Stimulated activated CD4-positive, alpha-beta T cell treated with anti-CD3 and anti-CD28 coated beads, Interleukin-4, amount 100 ng/mL, for 48 hours (primary cell): ENCODE measurements around the gene PPFIA4.

Experiments
- DNase-seq, 2 donors: peaks; one replicate each; pipeline ENCODE4 v3.0.0-alpha.2; 2020; ENCODE audit warnings: low read depth in 2 of 2

PPFIA4 gene

GRCh38 chr1:203057911-203058675 is 31.8 kb downstream of the PPFIA4 start:
- no peak for DNase-seq

DNA sequence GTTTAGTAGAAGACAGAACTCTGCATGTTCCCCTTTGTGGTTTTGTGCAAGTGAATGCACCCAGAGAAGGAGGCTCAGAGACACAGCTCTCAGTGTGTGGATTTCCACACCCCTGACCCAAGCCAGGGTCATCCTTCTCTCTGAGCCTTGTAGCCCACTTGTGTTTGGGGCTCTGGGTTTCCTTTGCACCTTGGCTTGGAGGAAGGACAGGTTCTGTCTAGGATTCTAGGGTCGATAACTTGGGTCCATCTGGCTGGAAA is 32.3 kb downstream of the PPFIA4 start:
- no peak for DNase-seq

GRCh38 chr1:203059485-203059884 is 33.2 kb downstream of the PPFIA4 start:
- DNase-seq, result no peak

DNA sequence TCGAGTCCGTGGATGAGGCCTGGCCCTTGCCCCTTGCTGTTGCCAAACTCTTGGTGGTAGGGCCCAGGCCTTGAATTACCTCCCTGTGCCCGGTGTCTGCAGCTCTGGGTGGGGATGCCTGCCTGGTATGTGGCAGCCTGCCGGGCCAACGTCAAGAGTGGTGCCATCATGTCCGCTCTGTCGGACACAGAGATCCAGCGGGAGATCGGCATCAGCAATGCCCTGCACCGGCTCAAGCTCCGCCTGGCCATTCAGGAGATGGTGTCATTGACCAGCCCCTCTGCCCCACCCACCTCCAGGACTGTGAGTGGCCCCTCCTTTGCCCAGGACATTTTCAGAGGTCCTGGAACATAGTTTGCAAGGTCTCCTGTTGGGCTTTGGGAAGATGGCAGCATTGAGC is 33.8 kb downstream of the PPFIA4 start:
- no peak for DNase-seq

DNA sequence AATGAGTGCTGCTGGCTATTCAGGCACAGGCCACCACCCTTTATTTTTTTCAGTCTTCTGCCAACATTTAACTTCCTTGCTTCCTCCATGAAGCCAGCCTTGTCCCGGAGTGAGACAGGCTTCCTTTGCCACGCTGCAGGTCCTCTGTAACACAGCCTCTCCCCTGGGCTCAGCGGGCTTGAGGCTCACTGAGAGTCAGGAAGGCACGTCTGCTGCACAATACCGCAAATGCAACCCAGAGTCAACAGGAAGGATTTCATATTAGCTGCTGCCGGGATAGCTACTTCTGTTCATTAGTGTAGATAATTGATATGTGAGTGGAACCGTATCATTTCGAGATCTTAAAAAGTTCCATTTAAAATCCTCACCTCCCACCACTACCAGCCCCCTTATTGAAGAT is 37.0 kb downstream of the PPFIA4 start:
- DNase-seq, result no peak

DNA sequence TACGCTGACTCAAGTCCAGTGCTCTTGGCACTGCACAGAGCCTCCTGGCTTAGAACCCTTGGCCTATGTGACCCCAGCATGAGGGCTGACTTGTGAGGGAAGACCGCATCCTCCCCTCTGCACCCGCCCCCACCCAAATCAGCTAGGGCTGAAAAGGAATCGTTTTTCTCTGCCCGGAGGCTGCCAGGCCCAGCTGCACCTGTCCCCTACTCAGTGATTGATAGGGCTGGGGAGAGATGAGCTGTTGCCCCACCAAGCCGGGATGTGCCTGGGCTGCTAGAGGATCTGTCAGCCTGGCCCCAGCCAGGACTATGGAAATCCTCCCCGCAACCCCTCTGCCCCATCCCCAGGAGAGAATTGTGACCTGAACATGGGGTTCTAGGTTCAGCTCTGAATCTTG is 38.9 kb downstream of the PPFIA4 start:
- no peak for DNase-seq

- DNase-seq, result no peak
Observed at GRCh38 chr1:203065986-203066385, 39.7 kb downstream of the PPFIA4 start.

DNA sequence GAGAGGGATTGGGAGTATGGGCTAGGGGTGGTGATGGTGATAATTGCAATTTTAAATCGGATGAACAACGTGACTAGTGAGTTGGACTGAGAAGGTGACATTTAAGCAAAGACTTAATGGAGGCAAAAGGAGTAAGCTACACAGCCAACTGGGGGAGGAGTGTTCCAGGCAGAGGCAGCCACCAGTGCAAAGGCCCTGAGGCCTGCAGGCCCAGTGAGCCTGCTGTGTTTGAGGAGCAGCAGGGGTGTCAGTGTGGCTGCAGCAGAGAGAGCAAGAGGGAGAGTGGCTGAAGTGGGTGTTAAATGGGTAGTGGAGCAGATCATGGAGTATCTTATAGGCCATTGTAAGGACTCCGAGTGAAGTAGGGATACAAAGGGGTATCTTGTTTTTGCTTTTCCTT is 40.7 kb downstream of the PPFIA4 start:
- no peak for DNase-seq

- no peak for DNase-seq
Observed at GRCh38 chr1:203069030-203069747, 42.9 kb downstream of the PPFIA4 start.

DNA sequence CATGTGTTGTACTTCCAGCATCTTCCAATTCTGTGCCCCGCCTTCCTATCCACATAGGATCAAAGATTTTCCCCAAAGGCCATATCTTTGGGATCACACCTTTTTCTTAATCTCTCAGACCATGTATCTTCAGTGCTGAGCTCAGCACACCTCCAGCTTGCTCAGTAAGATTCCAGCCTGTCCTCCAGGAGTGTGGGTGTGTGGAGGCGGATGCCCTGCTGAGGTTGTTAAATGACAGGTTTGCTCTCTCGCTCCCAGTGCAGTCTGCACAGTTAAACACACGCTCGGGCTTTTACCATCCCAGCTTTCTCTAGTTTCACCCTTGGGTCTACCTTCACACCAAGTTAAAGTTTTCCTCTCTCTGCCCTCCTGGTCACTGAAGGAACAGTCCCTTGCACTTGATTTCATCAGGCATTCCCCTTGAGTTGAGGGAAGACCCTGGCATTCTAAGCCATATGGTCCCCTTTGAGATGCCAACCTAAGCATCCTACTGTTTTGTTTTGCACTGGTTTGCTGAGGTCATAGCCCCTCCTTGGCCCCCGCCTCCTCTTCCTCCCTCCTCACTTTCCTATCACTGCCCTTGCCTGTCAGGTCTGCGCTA is 45.8 kb downstream of the PPFIA4 start:
- DNase-seq, result no peak

DNA sequence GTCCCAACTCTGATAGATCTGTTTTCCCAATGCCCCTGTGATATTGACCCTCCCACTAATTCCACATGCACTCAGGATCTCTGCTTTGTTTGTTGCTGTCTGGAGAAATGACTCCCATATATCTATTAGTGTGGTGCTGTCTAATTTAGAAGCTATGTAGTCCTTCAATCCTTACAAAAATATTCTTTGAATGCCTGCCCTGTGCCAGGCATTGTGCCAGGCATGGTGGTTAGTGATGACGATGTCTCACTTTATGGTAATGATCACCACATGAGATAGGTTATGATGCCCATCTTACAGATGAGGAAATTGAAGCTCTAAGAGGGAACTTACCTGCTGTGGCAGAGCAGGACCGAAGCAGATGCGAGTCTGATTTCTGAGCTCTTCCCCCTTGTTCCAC is 46.6 kb downstream of the PPFIA4 start:
- no peak for DNase-seq

- DNase-seq, result no peak
Observed at GRCh38 chr1:203073469-203073868, 47.2 kb downstream of the PPFIA4 start.

- DNase-seq, result no peak
Observed at GRCh38 chr1:203074610-203075009, 48.3 kb downstream of the PPFIA4 start.

GRCh38 chr1:203075236-203076030 is 49.1 kb downstream of the PPFIA4 start:
- no peak for DNase-seq

GRCh38 chr1:203076031-203076511 is 49.8 kb downstream of the PPFIA4 start:
- DNase-seq, result no peak

GRCh38 chr1:203077367-203077766 is 51.1 kb downstream of the PPFIA4 start:
- no peak for DNase-seq

DNA sequence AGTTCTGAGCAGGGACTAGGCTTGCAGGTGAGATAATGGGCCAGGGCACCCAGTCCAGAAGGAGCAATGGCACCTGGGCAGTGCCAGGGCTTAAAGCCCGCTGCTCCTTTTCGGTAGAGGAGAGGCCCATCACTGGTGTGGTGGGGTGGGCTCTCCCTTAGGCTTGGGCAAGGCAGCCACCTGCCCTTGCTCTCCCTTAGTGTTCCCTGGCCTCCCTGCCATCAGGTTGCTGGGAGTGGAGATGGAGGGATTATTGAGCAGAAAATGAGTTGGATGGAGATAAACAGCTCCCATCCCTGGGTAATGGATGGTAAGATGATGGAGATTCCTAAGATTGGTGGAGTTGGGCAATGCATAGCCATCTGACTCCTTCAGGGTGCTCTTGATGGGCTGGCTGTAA is 51.7 kb downstream of the PPFIA4 start:
- no peak for DNase-seq

- no peak for DNase-seq
Observed at GRCh38 chr1:203078478-203078877, 52.2 kb downstream of the PPFIA4 start.

- DNase-seq, result no peak
Observed at GRCh38 chr1:203080456-203080855, 54.2 kb downstream of the PPFIA4 start.

- no peak for DNase-seq
Observed at GRCh38 chr1:203081465-203082230, 55.4 kb downstream of the PPFIA4 start.

- DNase-seq, result no peak
Observed at GRCh38 chr1:203082231-203082505, 55.9 kb downstream of the PPFIA4 start.
